ENCODE measurements around the gene RAB33B. TPM values are rescaled to one million over a fixed set of nuclear protein-coding genes. Genes with fewer than 3 reads are reported as not detected.
"Not testable (repeated sequence)": the region's sequence is repeated elsewhere in the genome, so short reads cannot be mapped to it uniquely, and the experiment has no call there.

The RAB33B gene
- total RNA-seq, 4 donors from 2014 or later = 8.1 to 12.3 (median 10.8) TPM

GRCh38 chr4:139458999-139459398 lies 5.1 kb downstream of the RAB33B start:
- no peak overlapping the region for H3K4me3 ChIP-seq (ENCODE audit: low read depth, poor library complexity, severe bottlenecking)
- no peak for DNase-seq (ENCODE audit: low spot score in 2 of 2)
- WGBS, 2 donors = 67 to 76% methylated on average over 3 of the region's 3 CpGs
- intact Hi-C loops (cut with DNase I; ENCODE audit: low total_unique reads) = no loop called here
- TF ChIP-seq POLR2A (IDR thresholded peaks at IDR 0.05) = no peak
- TF ChIP-seq, protein P1, sequence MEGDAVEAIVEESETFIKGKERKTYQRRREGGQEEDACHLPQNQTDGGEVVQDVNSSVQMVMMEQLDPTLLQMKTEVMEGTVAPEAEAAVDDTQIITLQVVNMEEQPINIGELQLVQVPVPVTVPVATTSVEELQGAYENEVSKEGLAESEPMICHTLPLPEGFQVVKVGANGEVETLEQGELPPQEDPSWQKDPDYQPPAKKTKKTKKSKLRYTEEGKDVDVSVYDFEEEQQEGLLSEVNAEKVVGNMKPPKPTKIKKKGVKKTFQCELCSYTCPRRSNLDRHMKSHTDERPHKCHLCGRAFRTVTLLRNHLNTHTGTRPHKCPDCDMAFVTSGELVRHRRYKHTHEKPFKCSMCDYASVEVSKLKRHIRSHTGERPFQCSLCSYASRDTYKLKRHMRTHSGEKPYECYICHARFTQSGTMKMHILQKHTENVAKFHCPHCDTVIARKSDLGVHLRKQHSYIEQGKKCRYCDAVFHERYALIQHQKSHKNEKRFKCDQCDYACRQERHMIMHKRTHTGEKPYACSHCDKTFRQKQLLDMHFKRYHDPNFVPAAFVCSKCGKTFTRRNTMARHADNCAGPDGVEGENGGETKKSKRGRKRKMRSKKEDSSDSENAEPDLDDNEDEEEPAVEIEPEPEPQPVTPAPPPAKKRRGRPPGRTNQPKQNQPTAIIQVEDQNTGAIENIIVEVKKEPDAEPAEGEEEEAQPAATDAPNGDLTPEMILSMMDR (IDR thresholded peaks at IDR 0.05) = no peak

DNA sequence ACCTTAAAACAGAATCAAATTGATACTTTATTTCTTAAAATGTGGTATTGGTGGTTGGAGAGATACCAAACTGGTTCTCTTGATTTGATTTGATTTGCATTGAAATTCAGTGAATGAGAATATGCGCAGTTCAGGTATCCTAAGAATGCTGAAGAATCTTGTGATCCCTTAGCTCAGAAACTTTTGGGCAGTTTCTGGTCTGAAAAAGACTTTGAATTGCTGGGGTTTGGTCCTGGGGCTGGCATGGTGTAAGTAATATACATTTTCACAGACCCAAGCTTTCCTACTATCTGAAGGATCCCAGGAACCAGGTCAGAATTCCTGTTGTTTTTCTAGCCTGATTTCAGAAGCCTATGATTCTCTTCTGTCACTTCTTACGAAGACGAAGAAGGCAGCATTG lies 6.6 kb downstream of the RAB33B start:
- 94 to 98% methylated on average over 3 of the region's 3 CpGs for WGBS, 2 donors
- H3K4me3 ChIP-seq (ENCODE audit: low read depth, poor library complexity, severe bottlenecking) = no peak overlapping the region
- intact Hi-C loops (cut with DNase I; ENCODE audit: low total_unique reads) = no loop called here
- TF ChIP-seq, protein P1 (IDR thresholded peaks at IDR 0.05) = no peak
- no peak for TF ChIP-seq POLR2A (IDR thresholded peaks at IDR 0.05)
- DNase-seq (ENCODE audit: low spot score in 2 of 2) = no peak

DNA sequence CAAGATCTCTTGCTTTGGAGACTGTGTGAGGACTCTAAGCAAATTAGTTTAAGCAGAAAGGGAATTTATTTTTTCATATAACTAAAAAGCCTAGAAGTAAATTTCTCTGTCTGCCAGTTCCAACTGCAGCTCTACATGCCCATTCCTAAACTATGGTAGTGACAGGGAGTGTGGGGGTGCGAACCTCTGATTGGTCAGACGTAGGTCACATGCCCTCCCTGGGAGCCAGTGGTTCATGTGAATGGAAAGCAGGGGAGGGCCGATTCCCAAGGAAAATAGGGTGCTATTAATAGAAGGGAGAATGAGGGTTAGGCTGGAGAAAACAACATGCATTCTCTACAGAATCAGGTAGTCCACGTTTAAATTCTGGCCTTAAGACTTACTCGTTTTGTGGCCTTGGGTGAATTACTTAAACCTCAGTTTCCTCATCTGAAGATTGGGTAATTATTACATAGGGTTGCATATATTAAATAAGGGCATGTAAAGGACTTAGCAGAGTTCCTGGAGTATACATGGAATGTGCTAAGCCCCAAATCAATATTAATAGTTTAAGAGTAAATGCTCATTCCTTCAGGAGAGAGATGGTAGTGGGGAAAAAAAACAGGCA lies 7.2 kb downstream of the RAB33B start:
- DNase-seq (ENCODE audit: low spot score in 2 of 2) = no peak
- no peak overlapping the region for H3K4me3 ChIP-seq (ENCODE audit: low read depth, poor library complexity, severe bottlenecking)
- 84 to 87% methylated on average over 5 of the region's 5 CpGs for WGBS, 2 donors
- intact Hi-C loops (cut with DNase I; ENCODE audit: low total_unique reads) = no loop called here
- no peak for TF ChIP-seq POLR2A (IDR thresholded peaks at IDR 0.05)
- TF ChIP-seq, protein P1 (IDR thresholded peaks at IDR 0.05) = no peak

GRCh38 chr4:139464512-139464911 lies 10.6 kb downstream of the RAB33B start:
- H3K4me3 ChIP-seq (ENCODE audit: low read depth, poor library complexity, severe bottlenecking); intact Hi-C loops (cut with DNase I; ENCODE audit: low total_unique reads); DNase-seq (ENCODE audit: low spot score in 2 of 2): not testable (repeated sequence)
- WGBS, 2 donors = 94 to 98% methylated on average over 5 of the region's 5 CpGs

GRCh38 chr4:139465922-139466321 lies 12.0 kb downstream of the RAB33B start:
- no peak for DNase-seq (ENCODE audit: low spot score in 2 of 2)
- WGBS, 2 donors = 49 to 87% methylated on average over 4 of the region's 4 CpGs
- intact Hi-C loops (cut with DNase I; ENCODE audit: low total_unique reads) = no loop called here
- H3K4me3 ChIP-seq (ENCODE audit: low read depth, poor library complexity, severe bottlenecking) = no peak overlapping the region
- TF ChIP-seq POLR2A (IDR thresholded peaks at IDR 0.05) = no peak
- TF ChIP-seq, protein P1 (IDR thresholded peaks at IDR 0.05) = no peak

DNA sequence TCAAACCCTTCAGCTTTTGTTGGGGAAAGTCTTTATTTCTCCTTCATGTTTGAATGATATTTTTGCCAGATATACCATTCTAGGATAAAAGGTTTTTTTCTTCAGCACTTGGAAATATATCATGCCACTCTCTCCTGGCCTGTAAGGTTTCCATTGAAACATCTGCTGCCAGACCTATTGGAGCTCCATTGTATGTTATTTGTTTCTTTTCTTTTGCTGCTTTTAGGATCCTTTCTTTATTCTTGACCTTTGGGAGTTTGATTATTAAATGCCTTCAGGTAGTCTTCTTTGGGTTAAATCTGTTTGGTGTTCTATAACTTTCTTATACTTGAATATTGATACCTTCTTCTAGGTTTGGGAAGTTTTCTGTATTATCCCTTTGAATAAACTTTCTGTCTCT lies 14.8 kb downstream of the RAB33B start:
- not testable (repeated sequence) for H3K4me3 ChIP-seq (ENCODE audit: low read depth, poor library complexity, severe bottlenecking); DNase-seq (ENCODE audit: low spot score in 2 of 2)
- intact Hi-C loops (cut with DNase I; ENCODE audit: low total_unique reads) = loop anchor here (1.0 kb wide), 1 partner anchor 22 kb away; no protein-coding TSS in a partner anchor

DNA sequence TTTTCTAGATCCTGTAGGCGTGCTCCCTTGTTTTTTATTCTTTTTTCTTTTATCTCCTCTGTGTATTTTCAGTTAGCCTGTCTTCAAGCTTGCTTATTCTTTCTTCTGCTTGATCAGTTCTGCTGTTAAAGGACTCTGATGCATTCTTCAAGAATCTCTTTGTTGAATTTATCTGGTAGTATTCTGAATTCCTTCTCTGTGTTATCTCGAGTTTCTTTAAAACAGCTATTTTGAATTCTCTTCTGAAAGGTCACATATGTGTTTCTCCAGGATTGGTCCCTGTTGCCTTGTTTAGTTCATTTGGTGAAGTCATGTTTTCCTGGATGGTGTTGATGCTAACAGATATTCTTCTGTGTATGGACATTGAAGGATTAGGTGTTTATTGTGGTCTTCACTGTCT lies 15.3 kb downstream of the RAB33B start:
- DNase-seq (ENCODE audit: low spot score in 2 of 2) = no peak
- TF ChIP-seq, protein P1 (IDR thresholded peaks at IDR 0.05) = no peak
- no peak for TF ChIP-seq POLR2A (IDR thresholded peaks at IDR 0.05)
- 92 to 97% methylated on average over 2 of the region's 2 CpGs for WGBS, 2 donors

More for the DNA sequence above, 15.3 kb downstream of the RAB33B start:
- intact Hi-C loops (cut with DNase I; ENCODE audit: low total_unique reads) = no loop called here
- no peak overlapping the region for H3K4me3 ChIP-seq (ENCODE audit: low read depth, poor library complexity, severe bottlenecking)
